GM12878 (cell line): ENCODE results near the gene DIAPH1. TPM values are rescaled to one million over a fixed set of nuclear protein-coding genes. Genes with fewer than 3 reads are reported as not detected.

Experiments
- ATAC-seq: fragments of 200-7000 bp; cut with Tn5 transposase; 3 replicates; pipeline ENCODE4 v1.9.1; 2020; ENCODE audit warnings: mild to moderate bottlenecking, moderate library complexity
- BruUV-seq: library from RNA; stranded (reverse); fragments of 400-500 nt; replicated peaks from 2 replicates; lab custom pipeline; 2021; lab: Mats Ljungman, UMichigan
- CTCF ChIA-PET: fragments of 300-600 bp; sonication (Branson Sonifier 250); formaldehyde crosslinking; extraction: SDS; loops from one replicate; lab custom pipeline; 2021; ENCODE audit warnings: inconsistent platforms; lab: Yijun Ruan, JAX
- POLR2A ChIA-PET: fragments of 350-600 bp; formaldehyde crosslinking; extraction: SDS; loops from one replicate; lab custom pipeline; 2021; ENCODE audit warnings: inconsistent platforms; lab: Charles Lee
- RAD21 ChIA-PET: fragments of 300-600 bp; sonication (Branson Sonifier 250); formaldehyde crosslinking; loops from one replicate; lab custom pipeline; 2023; ENCODE audit warnings: antibody characterized with exemption; ENCODE audit not compliant: unreplicated experiment; lab: Charles Lee
- SMC1A ChIA-PET: fragments of 300-600 bp; sonication (Branson Sonifier 250); formaldehyde crosslinking; loops from one replicate; lab custom pipeline; 2023; ENCODE audit not compliant: unreplicated experiment, uncharacterized antibody; lab: Charles Lee
- DNase-seq: peaks from one replicate; pipeline ENCODE4 v3.0.0-alpha.2; 2011; ENCODE audit warnings: low read depth, low spot score
- FAIRE-seq: peaks from 3 replicates; lab custom pipeline; 2011; peaks lifted over from hg19 to GRCh38; lab: Jason Lieb, UNC
- H2AFZ ChIP-seq: 2 replicates; pipeline ENCODE4 v1.6.0; 2011; ENCODE audit warnings: low read depth, low read length, control low read depth; ENCODE audit not compliant: control insufficient read depth
- H3K27ac ChIP-seq: 2 replicates; pipeline ENCODE4 v1.5.1; 2011; ENCODE audit warnings: control low read depth; ENCODE audit not compliant: control insufficient read depth, insufficient read depth
- H3K27me3 ChIP-seq, 2 experiments: replicated peaks in 1 of 2; 2 replicates each; pipeline versions ENCODE4 v1.6.0 to v1.6.1; 2011; ENCODE audit warnings: low read length in 1 of 2; ENCODE audit not compliant: control insufficient read depth in 2 of 2, insufficient read depth in 2 of 2
- H3K36me3 ChIP-seq, 2 experiments: 2 replicates each; pipeline ENCODE4 v1.5.1; 2011; ENCODE audit warnings: low read length in 1 of 2; ENCODE audit not compliant: control insufficient read depth in 2 of 2, insufficient read depth in 2 of 2
- H3K4me1 ChIP-seq: 2 replicates; pipeline ENCODE4 v1.6.1; 2011; ENCODE audit warnings: mild to moderate bottlenecking, low read length, moderate library complexity, mixed read lengths; ENCODE audit not compliant: control insufficient read depth, insufficient read depth
- H3K4me2 ChIP-seq: 2 replicates; pipeline ENCODE4 v1.6.0; 2011; ENCODE audit warnings: control low read depth; ENCODE audit not compliant: control insufficient read depth, insufficient read depth
- H3K4me3 ChIP-seq: fragments of 200-600 bp; sonication (generic); 2 replicates; pipeline ENCODE4 v1.5.1; 2016
- H3K79me2 ChIP-seq: 2 replicates; pipeline ENCODE4 v1.6.0; 2011; ENCODE audit warnings: low read length; ENCODE audit not compliant: control insufficient read depth, insufficient read depth
- H3K9ac ChIP-seq: 2 replicates; pipeline ENCODE4 v1.8.0; 2011; ENCODE audit warnings: low read length, control low read depth, mixed read lengths; ENCODE audit not compliant: control insufficient read depth, insufficient read depth
- H3K9me3 ChIP-seq: replicated peaks from 3 replicates; pipeline ENCODE4 v1.5.1; 2011; ENCODE audit warnings: mild to moderate bottlenecking, low read length; ENCODE audit not compliant: control insufficient read depth, insufficient read depth
- H4K20me1 ChIP-seq: 2 replicates; pipeline ENCODE4 v1.6.0; 2011; ENCODE audit not compliant: control insufficient read depth, insufficient read depth
- CBFB ChIP-seq: IDR thresholded peaks from 2 replicates; pipeline ENCODE4 v1.6.1; 2016; ENCODE audit warnings: antibody characterized with exemption, low read depth
- DPF2 ChIP-seq: fragments of 450-650 bp; IDR thresholded peaks from 2 replicates; pipeline ENCODE4 v1.6.1; 2017; ENCODE audit warnings: mild to moderate bottlenecking
- IKZF2 ChIP-seq, 2 experiments: fragments of 450-650 bp; IDR thresholded peaks; 2 replicates each; pipeline ENCODE4 v1.6.1; 2017; ENCODE audit warnings: mild to moderate bottlenecking in 2 of 2, moderate library complexity in 2 of 2
- KDM1A ChIP-seq: fragments of 200-600 bp; sonication (generic); IDR thresholded peaks from 2 replicates; pipeline ENCODE4 v1.6.1; 2016; ENCODE audit warnings: borderline replicate concordance
- KLF5 ChIP-seq: fragments of 450-650 bp; IDR thresholded peaks from 2 replicates; pipeline ENCODE4 v1.6.1; 2014; ENCODE audit warnings: mild to moderate bottlenecking; ENCODE audit not compliant: partially characterized antibody
- NFXL1 ChIP-seq: fragments of 450-650 bp; IDR thresholded peaks from 2 replicates; pipeline ENCODE4 v1.6.1; 2017; ENCODE audit warnings: antibody characterized with exemption, mild to moderate bottlenecking, borderline replicate concordance
- POLR2AphosphoS5 ChIP-seq: IDR thresholded peaks from 2 replicates; pipeline ENCODE4 v1.6.1; 2011; ENCODE audit warnings: mild to moderate bottlenecking, low read length, inconsistent platforms
- SIN3A ChIP-seq: IDR thresholded peaks from 2 replicates; pipeline ENCODE4 v1.6.1; 2012; ENCODE audit warnings: low read depth, low read length, improper control_type of control experiment
- SREBF1 ChIP-seq: IDR thresholded peaks from 2 replicates; pipeline ENCODE4 v1.6.1; 2012; ENCODE audit warnings: mild to moderate bottlenecking, low read length
- TCF3 ChIP-seq: IDR thresholded peaks from 2 replicates; pipeline ENCODE4 v1.6.1; 2012; ENCODE audit warnings: low read depth, mild to moderate bottlenecking, low read length, borderline replicate concordance; ENCODE audit not compliant: insufficient read depth
- ZNF207 ChIP-seq: fragments of 450-650 bp; IDR thresholded peaks from 2 replicates; pipeline ENCODE4 v1.6.1; 2014; ENCODE audit warnings: antibody characterized with exemption, mild to moderate bottlenecking, borderline replicate concordance
- WGBS: methylation state at CpG from one replicate; pipeline ENCODE4 v1.1.6; 2016; ENCODE audit warnings: low lambda C conversion rate; ENCODE audit not compliant: insufficient replicate concordance, insufficient coverage; ENCODE audit errors: missing lambda C conversion rate; 5-methylcytosine and 5-hydroxymethylcytosine counted together
- in situ Hi-C: fragments of 300-500 bp; cut with MboI; formaldehyde crosslinking; loops from 9 replicates; pipeline ENCODE4 v1.14.3; 2018; ENCODE audit warnings: mixed read lengths
- intact Hi-C: fragments of 100-400 bp; cut with micrococcal nuclease; formaldehyde crosslinking; loops from one replicate; pipeline ENCODE4 v1.14.2; 2022; ENCODE audit not compliant: unreplicated experiment
- polyA plus RNA-seq, 11 experiments: library from polyadenylated mRNA; depleted of rRNA in 4 of 11; unstranded in 6 of 11; stranded (reverse) in 5 of 11; fragments of >200 nt; fragmentation: Nextera tagmentation in 4 of 11; fragmentation: Illumina TruSeq in 1 of 11; extraction: Ambion mirVana in 4 of 11; extraction: Trizol in 1 of 11; gene quantifications; 1 replicate in 1 of 11; 2 replicates in 10 of 11; pipeline versions ENCODE4 v1.2.1 to v1.2.3, GENCODE V29; 2011 to 2016; ENCODE audit warnings: inconsistent platforms in 2 of 11, missing spikeins in 2 of 11, low read depth in 1 of 11
- total RNA-seq, 4 experiments: library from RNA; depleted of rRNA in 3 of 4; stranded (reverse); fragments of >200 nt in 3 of 4; fragmentation: Illumina TruSeq in 1 of 4; extraction: Trizol in 1 of 4; gene quantifications; 2 replicates each; pipeline versions ENCODE4 v1.2.1 to v1.2.3, GENCODE V29; 2013 to 2021
- TF ChIP-seq, protein P1 (sequence below): fragments of 450-650 bp; IDR thresholded peaks from 2 replicates; pipeline ENCODE4 v1.6.1; 2017; ENCODE audit warnings: low read depth, mild to moderate bottlenecking, moderate library complexity
- TF ChIP-seq, protein P2 (sequence below): fragments of 450-650 bp; formaldehyde crosslinking; IDR thresholded peaks from 2 replicates; pipeline ENCODE4 v1.4.0; 2022; ENCODE audit warnings: mild to moderate bottlenecking, moderate library complexity

DIAPH1 gene
- total and polyA plus RNA-seq, 10 of the 15 experiments (the other 5 are each of a cell fraction or from before 2014, with no cell fraction given), result 37.8 to 168 (median 59.0) TPM

DNA sequence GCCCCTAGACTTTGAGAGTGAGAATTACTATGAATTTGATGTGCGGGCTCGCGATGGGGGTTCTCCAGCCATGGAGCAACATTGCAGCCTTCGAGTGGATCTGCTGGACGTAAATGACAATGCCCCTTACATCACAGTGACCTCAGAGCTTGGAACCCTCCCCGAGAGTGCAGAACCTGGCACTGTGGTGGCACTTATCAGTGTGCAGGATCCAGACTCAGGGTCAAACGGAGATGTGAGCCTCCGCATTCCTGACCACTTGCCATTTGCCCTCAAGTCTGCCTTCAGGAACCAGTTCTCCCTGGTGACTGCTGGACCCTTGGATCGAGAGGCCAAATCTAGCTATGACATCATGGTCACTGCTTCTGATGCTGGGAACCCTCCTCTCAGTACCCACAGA is 132.7 kb downstream of the DIAPH1 start:
- FAIRE-seq, result peak; percentile 18
- Histone ChIP-seq H3K27ac (no peak overlapping the region), H3K27me3 (peaks cover 0 to 3% of the 10 kb centered on the region in 2 experiments; a peak in 2 of 4 replicates), H4K20me1 (no peaks in the 10 kb centered on the region), H3K4me2 (no peak overlapping the region), H3K79me2 (no peaks in the 10 kb centered on the region), H3K4me1 (peaks cover 3% of the 10 kb centered on the region), H3K4me3 (no peak overlapping the region), H3K36me3 (no peaks in the 10 kb centered on the region; a peak in 1 of 4 replicates), H3K9me3 (no peaks in the 10 kb centered on the region; the same call in 2 of the 3 replicates), H3K9ac (no peak overlapping the region), H2AFZ (no peak overlapping the region)
- BruUV-seq, result no TSS peak
- in situ Hi-C loops (no loop called here), intact Hi-C loops (no loop called here)
- ChIA-PET RAD21 (interaction anchor here (1.0 to 1.5 kb wide), 3 partner anchors 11 to 27 kb away, joined by 3 to 4 read pairs (median 3); partner anchors contain the start of gene PCDHGC3), POLR2A (no interaction called here), SMC1A (interaction anchor here (1.2 to 2.3 kb wide), 2 partner anchors 11 to 72 kb away, joined by 5 to 6 read pairs; partner anchors contain the start of gene PCDHGC3), CTCF (interaction anchor here (1.6 to 8.1 kb wide), 5 partner anchors 10 to 78 kb away, joined by 4 to 90 read pairs (median 8); partner anchors contain the start of gene PCDHGC3)
- 99% methylated on average over 9 of the region's 9 CpGs for WGBS
- no peak for TF ChIP-seq SREBF1
- TF ChIP-seq, protein P1, sequence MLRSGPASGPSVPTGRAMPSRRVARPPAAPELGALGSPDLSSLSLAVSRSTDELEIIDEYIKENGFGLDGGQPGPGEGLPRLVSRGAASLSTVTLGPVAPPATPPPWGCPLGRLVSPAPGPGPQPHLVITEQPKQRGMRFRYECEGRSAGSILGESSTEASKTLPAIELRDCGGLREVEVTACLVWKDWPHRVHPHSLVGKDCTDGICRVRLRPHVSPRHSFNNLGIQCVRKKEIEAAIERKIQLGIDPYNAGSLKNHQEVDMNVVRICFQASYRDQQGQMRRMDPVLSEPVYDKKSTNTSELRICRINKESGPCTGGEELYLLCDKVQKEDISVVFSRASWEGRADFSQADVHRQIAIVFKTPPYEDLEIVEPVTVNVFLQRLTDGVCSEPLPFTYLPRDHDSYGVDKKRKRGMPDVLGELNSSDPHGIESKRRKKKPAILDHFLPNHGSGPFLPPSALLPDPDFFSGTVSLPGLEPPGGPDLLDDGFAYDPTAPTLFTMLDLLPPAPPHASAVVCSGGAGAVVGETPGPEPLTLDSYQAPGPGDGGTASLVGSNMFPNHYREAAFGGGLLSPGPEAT, result no peak
- no peak for TF ChIP-seq KDM1A
- TF ChIP-seq, protein P2, sequence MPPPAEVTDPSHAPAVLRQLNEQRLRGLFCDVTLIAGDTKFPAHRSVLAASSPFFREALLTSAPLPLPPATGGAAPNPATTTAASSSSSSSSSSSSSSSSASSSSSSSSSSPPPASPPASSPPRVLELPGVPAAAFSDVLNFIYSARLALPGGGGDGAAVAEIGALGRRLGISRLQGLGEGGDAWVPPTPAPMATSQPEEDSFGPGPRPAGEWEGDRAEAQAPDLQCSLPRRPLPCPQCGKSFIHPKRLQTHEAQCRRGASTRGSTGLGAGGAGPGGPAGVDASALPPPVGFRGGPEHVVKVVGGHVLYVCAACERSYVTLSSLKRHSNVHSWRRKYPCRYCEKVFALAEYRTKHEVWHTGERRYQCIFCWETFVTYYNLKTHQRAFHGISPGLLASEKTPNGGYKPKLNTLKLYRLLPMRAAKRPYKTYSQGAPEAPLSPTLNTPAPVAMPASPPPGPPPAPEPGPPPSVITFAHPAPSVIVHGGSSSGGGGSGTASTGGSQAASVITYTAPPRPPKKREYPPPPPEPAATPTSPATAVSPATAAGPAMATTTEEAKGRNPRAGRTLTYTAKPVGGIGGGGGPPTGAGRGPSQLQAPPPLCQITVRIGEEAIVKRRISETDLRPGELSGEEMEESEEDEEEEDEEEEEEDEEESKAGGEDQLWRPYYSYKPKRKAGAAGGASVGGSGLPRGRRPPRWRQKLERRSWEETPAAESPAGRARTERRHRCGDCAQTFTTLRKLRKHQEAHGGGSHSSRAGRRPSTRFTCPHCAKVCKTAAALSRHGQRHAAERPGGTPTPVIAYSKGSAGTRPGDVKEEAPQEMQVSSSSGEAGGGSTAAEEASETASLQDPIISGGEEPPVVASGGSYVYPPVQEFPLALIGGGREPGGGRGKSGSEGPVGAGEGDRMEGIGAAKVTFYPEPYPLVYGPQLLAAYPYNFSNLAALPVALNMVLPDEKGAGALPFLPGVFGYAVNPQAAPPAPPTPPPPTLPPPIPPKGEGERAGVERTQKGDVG (CRISPR knock-in tag), result no peak
- TF ChIP-seq TCF3, result no peak
- no peak for TF ChIP-seq DPF2
- TF ChIP-seq CBFB, result no peak
- no peak for TF ChIP-seq POLR2AphosphoS5
- TF ChIP-seq KLF5, result no peak
- no peak for TF ChIP-seq IKZF2 (IDR thresholded peaks at IDR 0.05)
- TF ChIP-seq NFXL1, result no peak
- TF ChIP-seq ZNF207, result no peak
- TF ChIP-seq SIN3A, result no peak
- ATAC-seq, result no peak
- DNase-seq, result no peak
